HepG2 (cell line): ENCODE data around the gene IFNA2. TPM values are rescaled to one million over a fixed set of nuclear protein-coding genes. Genes with fewer than 3 reads are reported as not detected.

Experiments used
- AGO1 ChIP-seq: fragments of 200-400 bp; formaldehyde crosslinking; IDR thresholded peaks from 2 replicates; pipeline ENCODE4 v1.6.1; 2017; ENCODE audit warnings: mild to moderate bottlenecking, low read depth, low read length, moderate library complexity; ENCODE audit not compliant: poor library complexity, severe bottlenecking
- ARID2 ChIP-seq: sonication (generic); formaldehyde crosslinking; IDR thresholded peaks from 2 replicates; pipeline ENCODE4 v1.8.1; 2022; ENCODE audit warnings: mild to moderate bottlenecking, missing genetic modification reagents, borderline replicate concordance
- FOXO1 ChIP-seq: sonication (generic); formaldehyde crosslinking; IDR thresholded peaks from 2 replicates; pipeline ENCODE4 v1.4.0; 2020; ENCODE audit warnings: missing genetic modification reagents
- HNRNPLL ChIP-seq: fragments of 200-400 bp; formaldehyde crosslinking; IDR thresholded peaks from 2 replicates; pipeline ENCODE4 v1.6.1; 2017; ENCODE audit warnings: mild to moderate bottlenecking, low read depth, low read length; ENCODE audit not compliant: poor library complexity, severe bottlenecking
- KAT2B ChIP-seq: fragments of 150-350 bp; IDR thresholded peaks from 2 replicates; pipeline ENCODE4 v1.6.1; 2014; ENCODE audit warnings: low read depth, low read length, borderline replicate concordance
- PRDM4 ChIP-seq: sonication (generic); formaldehyde crosslinking; IDR thresholded peaks from 2 replicates; pipeline ENCODE4 v1.9.0; 2021; ENCODE audit warnings: missing genetic modification reagents, borderline replicate concordance
- STAG1 ChIP-seq: sonication (generic); formaldehyde crosslinking; IDR thresholded peaks from 2 replicates; pipeline ENCODE4 v1.4.0; 2020; ENCODE audit warnings: missing genetic modification reagents
- ZKSCAN1 ChIP-seq: fragments of 150-350 bp; IDR thresholded peaks from 2 replicates; pipeline ENCODE4 v1.6.1; 2014; ENCODE audit warnings: low read length
- ZNF275 ChIP-seq: sonication (generic); formaldehyde crosslinking; IDR thresholded peaks from 2 replicates; pipeline ENCODE4 v1.8.0; 2022; ENCODE audit warnings: missing genetic modification reagents, mild to moderate bottlenecking, inconsistent platforms, borderline replicate concordance
- ZNF280D ChIP-seq: sonication (generic); formaldehyde crosslinking; IDR thresholded peaks from 2 replicates; pipeline ENCODE4 v1.5.1; 2020; ENCODE audit warnings: mild to moderate bottlenecking, missing genetic modification reagents
- ZNF296 ChIP-seq: sonication (generic); formaldehyde crosslinking; conservative IDR thresholded peaks from 2 replicates; pipeline ENCODE4 v1.5.0; 2020; ENCODE audit warnings: mild to moderate bottlenecking, missing genetic modification reagents
- ZNF609 ChIP-seq: sonication (generic); formaldehyde crosslinking; IDR thresholded peaks from 2 replicates; pipeline ENCODE4 v1.4.0; 2020; ENCODE audit warnings: mild to moderate bottlenecking, missing genetic modification reagents, borderline replicate concordance
- ZNF766 ChIP-seq: sonication (generic); formaldehyde crosslinking; IDR thresholded peaks from 2 replicates; pipeline ENCODE4 v1.5.0; 2020; ENCODE audit warnings: missing genetic modification reagents, borderline replicate concordance
- ZNF768 ChIP-seq: sonication (generic); formaldehyde crosslinking; IDR thresholded peaks from 2 replicates; pipeline ENCODE4 v1.4.0; 2020; ENCODE audit warnings: missing genetic modification reagents
- ZSCAN31 ChIP-seq: sonication (generic); formaldehyde crosslinking; IDR thresholded peaks from 2 replicates; pipeline ENCODE4 v1.5.0; 2020; ENCODE audit warnings: low read depth, mild to moderate bottlenecking, missing genetic modification reagents
- polyA plus RNA-seq, 8 experiments: library from polyadenylated mRNA; depleted of rRNA in 3 of 8; stranded (reverse) in 7 of 8; unstranded in 1 of 8; fragments of >200 nt; fragmentation: Illumina TruSeq in 4 of 8; extraction: Trizol in 4 of 8; gene quantifications; 2 replicates each; pipeline versions ENCODE4 v1.2.1 to v1.2.3, GENCODE V29; 2011 to 2016; ENCODE audit warnings: low read depth in 4 of 8, missing spikeins in 1 of 8, mixed read lengths in 1 of 8; ENCODE audit not compliant: insufficient read depth in 1 of 8
- total RNA-seq, 5 experiments: library from RNA; depleted of rRNA; stranded (reverse); fragments of >200 nt; fragmentation: Illumina TruSeq; extraction: Trizol; gene quantifications; 2 replicates each; pipeline ENCODE4 v1.2.3, GENCODE V29; 2016; ENCODE audit warnings: low read depth in 1 of 5

The IFNA2 gene
- total and polyA plus RNA-seq, 2 of the 13 experiments (the other 11 are each of a cell fraction or from before 2014, with no cell fraction given): not detected

- no peak for TF ChIP-seq ZNF275 (CRISPR knock-in tag)
- no peak for TF ChIP-seq ZNF766 (CRISPR knock-in tag)
- no peak for TF ChIP-seq ZNF609
- no peak for TF ChIP-seq AGO1
- TF ChIP-seq ZKSCAN1: no peak
- TF ChIP-seq KAT2B: no peak
- no peak for TF ChIP-seq ZNF296
- TF ChIP-seq STAG1 (CRISPR knock-in tag): peak; percentile 41
- TF ChIP-seq ZNF280D (CRISPR knock-in tag): no peak
- TF ChIP-seq ZSCAN31: no peak
- TF ChIP-seq FOXO1 (CRISPR knock-in tag): no peak
- TF ChIP-seq PRDM4 (CRISPR knock-in tag): no peak
- peak; percentile 39 for TF ChIP-seq HNRNPLL
- peak; percentile 30; the same call in 1 of the 2 replicates for TF ChIP-seq ZNF768 (CRISPR knock-in tag)
- no peak for TF ChIP-seq ARID2 (CRISPR knock-in tag)
Observed at GRCh38 chr9:21395778-21396717, 10.8 kb upstream of the IFNA2 start (continued).
